Sigmoid colon (tissue), 4 donors: ENCODE data around the gene ESRRA.

Source experiments
- CTCF ChIP-seq, 4 experiments: fragments of 450-650 bp in 3 of 4; fragments of 200-600 bp in 1 of 4; IDR thresholded peaks; one replicate each; pipeline ENCODE4 v1.5.1; 2016 to 2019; ENCODE audit warnings: antibody characterized with exemption in 4 of 4, mild to moderate bottlenecking in 3 of 4, moderate library complexity in 2 of 4
- POLR2AphosphoS5 ChIP-seq, 4 donors: sonication (generic); formaldehyde crosslinking; IDR thresholded peaks; one replicate each; pipeline ENCODE4 v1.6.1; 2017; ENCODE audit warnings: antibody characterized with exemption in 4 of 4

GRCh38 chr11:64305691-64306562, 603 bp downstream of the ESRRA start:
- TF ChIP-seq CTCF (IDR thresholded peaks at IDR 0.05) (no peak), POLR2AphosphoS5 (IDR thresholded peaks at IDR 0.05) (no peak)
